Measurements from ENCODE around the gene PHLPP2. TPM values are rescaled to one million over a fixed set of nuclear protein-coding genes. Genes with fewer than 3 reads are reported as not detected.

PHLPP2 gene
- total RNA-seq, 2 experiments from 2014 or later, result 9.3 to 9.8 TPM

Other genes with a start within 250 kb of the PHLPP2 start
- 1 to 10 TPM; 3.0 to 3.6 TPM for gene ZNF19, start 235.4 kb downstream of the PHLPP2 start, total RNA-seq
- gene CHST4, start 198.3 kb downstream of the PHLPP2 start, total RNA-seq, result under 1 TPM in 1 of 2 experiments, not detected in 1; 0.19 TPM
- not detected for gene TAT, start 147.6 kb downstream of the PHLPP2 start, total RNA-seq
- not detected for gene MARVELD3, start 98.5 kb downstream of the PHLPP2 start, total RNA-seq
- 10 to 100 TPM; 59.1 to 62.2 TPM for gene AP1G1, start 84.1 kb upstream of the PHLPP2 start, total RNA-seq
- 10 to 100 TPM; 13.4 to 15.3 TPM for gene ATXN1L, start 121.3 kb upstream of the PHLPP2 start, total RNA-seq
- gene ZNF821, start 159.5 kb upstream of the PHLPP2 start, total RNA-seq, result 1 to 10 TPM; 4.0 to 6.1 TPM
- gene IST1, start 170.8 kb upstream of the PHLPP2 start, total RNA-seq, result 100 to 1,000 TPM; 158 to 163 TPM